GM18502 (cell line): ENCODE data around the gene ACTMAP.
A peak's percentile ranks its signal among the peaks of the same experiment; 100 is the strongest.
"Not testable (repeated sequence)": the region's sequence is repeated elsewhere in the genome, so short reads cannot be mapped to it uniquely, and the experiment has no call there.

ENCODE experiments used
- ATAC-seq: cut with Tn5 transposase; IDR thresholded peaks from one replicate; pipeline ENCODE4 v1.9.1; 2021; ENCODE audit warnings: mild to moderate bottlenecking; ENCODE audit not compliant: unreplicated experiment, poor library complexity

The ACTMAP gene

GRCh38 chr19:40776932-40777644, 26.8 kb upstream of the ACTMAP start:
- peak; percentile 67 for ATAC-seq

GRCh38 chr19:40776364-40776763, 26.1 kb upstream of the ACTMAP start:
- ATAC-seq = no peak

- ATAC-seq = no peak
Measured at GRCh38 chr19:40775632-40776022, 25.4 kb upstream of the ACTMAP start.

GRCh38 chr19:40774916-40775631, 24.8 kb upstream of the ACTMAP start, which contains the start of gene MIA:
MIA (plus strand) TSS chr19:40775521; CDS start chr19:40775543, 22 bp downstream.
- no peak for ATAC-seq

GRCh38 chr19:40771101-40771862, 21.0 kb upstream of the ACTMAP start:
- not testable (repeated sequence) for ATAC-seq

- ATAC-seq = no peak
Measured at GRCh38 chr19:40768869-40769268, 18.6 kb upstream of the ACTMAP start.

GRCh38 chr19:40766385-40766784, 16.1 kb upstream of the ACTMAP start:
- not testable (repeated sequence) for ATAC-seq

- no peak for ATAC-seq
Measured at GRCh38 chr19:40763963-40764362, 13.7 kb upstream of the ACTMAP start.

GRCh38 chr19:40763526-40763925, 13.2 kb upstream of the ACTMAP start:
- ATAC-seq = no peak

- ATAC-seq = no peak
Measured at GRCh38 chr19:40762754-40763470, 12.6 kb upstream of the ACTMAP start.

GRCh38 chr19:40759352-40759751, 9.1 kb upstream of the ACTMAP start:
- no peak for ATAC-seq

- no peak for ATAC-seq
Measured at GRCh38 chr19:40758491-40758890, 8.2 kb upstream of the ACTMAP start.

- no peak for ATAC-seq
Measured at GRCh38 chr19:40756502-40757110, 6.3 kb upstream of the ACTMAP start.

GRCh38 chr19:40755791-40756190, 5.5 kb upstream of the ACTMAP start:
- no peak for ATAC-seq

GRCh38 chr19:40755248-40755624, 5.0 kb upstream of the ACTMAP start:
- ATAC-seq = no peak

- ATAC-seq = no peak
Measured at GRCh38 chr19:40754611-40755247, 4.5 kb upstream of the ACTMAP start.

- no peak for ATAC-seq
Measured at GRCh38 chr19:40752257-40752781, 2.0 kb upstream of the ACTMAP start.

GRCh38 chr19:40750874-40751537, 729 bp upstream of the ACTMAP start, which contains the start of gene SNRPA:
SNRPA (plus strand) TSS chr19:40751203; CDS start chr19:40751409, 206 bp downstream.
- peak; percentile 58 for ATAC-seq

- no peak for ATAC-seq
Measured at GRCh38 chr19:40747536-40747935, 2.7 kb downstream of the ACTMAP start.
